Stimulated activated naive B cell treated with anti-CD40 and anti-IgM and Interleukin-4, amounts not matched to agents 10 μg/mL and 1 μg/mL and 100 μg/mL, for 72 hours (primary cell): Measurements from ENCODE around the gene STK10.

Source experiments
- ATAC-seq, 2 donors: fragments of 150-1000 bp; cut with Tn5 transposase; replicated peaks; 2 replicates each; pipeline ENCODE4 v1.10.0; 2021; ENCODE audit warnings: moderate library complexity in 1 of 2
- DNase-seq: peaks from one replicate; pipeline ENCODE4 v3.0.0; 2021
- H3K27ac Mint-ChIP-seq: one replicate; pipeline ENCODE4 v1.8.0; 2022; ENCODE audit warnings: mild to moderate bottlenecking, mixed read lengths
- H3K27me3 Mint-ChIP-seq, 2 donors: one replicate each; pipeline ENCODE4 v1.8.0; 2022; ENCODE audit warnings: mixed read lengths in 2 of 2
- H3K36me3 Mint-ChIP-seq, 2 donors: one replicate each; pipeline ENCODE4 v1.8.0; 2022; ENCODE audit warnings: mixed read lengths in 2 of 2, mild to moderate bottlenecking in 1 of 2
- H3K4me1 Mint-ChIP-seq, 2 donors: one replicate each; pipeline ENCODE4 v1.8.0; 2022; ENCODE audit warnings: mixed read lengths in 2 of 2, mild to moderate bottlenecking in 1 of 2
- H3K4me3 Mint-ChIP-seq, 2 donors: one replicate each; pipeline ENCODE4 v1.8.0; 2022; ENCODE audit warnings: mild to moderate bottlenecking in 2 of 2, mixed read lengths in 2 of 2, moderate library complexity in 1 of 2
- H3K9me3 Mint-ChIP-seq, 2 donors: one replicate each; pipeline ENCODE4 v1.8.0; 2022; ENCODE audit warnings: mixed read lengths in 2 of 2, mild to moderate bottlenecking in 1 of 2

The STK10 gene

GRCh38 chr5:172098046-172098445 lies 90.0 kb downstream of the STK10 start:
- Mint-ChIP-seq H3K4me3 (no peak overlapping the region), H3K4me1 (peaks cover 9 to 28% of the 10 kb centered on the region in 2 donors), H3K27ac (peak overlapping the region; percentile 73), H3K27me3 (no peaks in the 10 kb centered on the region), H3K36me3 (peaks cover 47 to 63% of the 10 kb centered on the region in 2 donors), H3K9me3 (no peaks in the 10 kb centered on the region)
- ATAC-seq, result no peak
- DNase-seq, result no peak

- H3K4me1 Mint-ChIP-seq, result peaks cover 9 to 28% of the 10 kb centered on the region in 2 donors
- ATAC-seq (no peak), DNase-seq (no peak)
- peaks cover 44 to 67% of the 10 kb centered on the region in 2 donors for H3K36me3 Mint-ChIP-seq
- H3K4me3 Mint-ChIP-seq, result no peak overlapping the region
- H3K9me3 Mint-ChIP-seq, result no peaks in the 10 kb centered on the region
- H3K27ac Mint-ChIP-seq, result peak overlapping the region; percentile 65
- no peaks in the 10 kb centered on the region for H3K27me3 Mint-ChIP-seq
Observed at GRCh38 chr5:172097356-172097755, 90.7 kb downstream of the STK10 start.

GRCh38 chr5:172096207-172096940 lies 91.7 kb downstream of the STK10 start:
- no peaks in the 10 kb centered on the region for H3K9me3 Mint-ChIP-seq
- no peak overlapping the region for H3K4me3 Mint-ChIP-seq
- peaks cover 6 to 19% of the 10 kb centered on the region in 2 donors for H3K4me1 Mint-ChIP-seq
- peak overlapping the region; percentile 69 for H3K27ac Mint-ChIP-seq
- ATAC-seq (no peak), DNase-seq (no peak)
- H3K27me3 Mint-ChIP-seq, result no peaks in the 10 kb centered on the region
- peaks cover 35 to 57% of the 10 kb centered on the region in 2 donors for H3K36me3 Mint-ChIP-seq

GRCh38 chr5:172095368-172096206 lies 92.4 kb downstream of the STK10 start:
- DNase-seq (no peak), ATAC-seq (no peak)
- peaks cover 41 to 56% of the 10 kb centered on the region in 2 donors for H3K36me3 Mint-ChIP-seq
- no peaks in the 10 kb centered on the region for H3K27me3 Mint-ChIP-seq
- no peak overlapping the region for H3K4me3 Mint-ChIP-seq
- H3K27ac Mint-ChIP-seq, result no peak overlapping the region
- H3K4me1 Mint-ChIP-seq, result peaks cover 6 to 18% of the 10 kb centered on the region in 2 donors
- no peaks in the 10 kb centered on the region for H3K9me3 Mint-ChIP-seq

GRCh38 chr5:172093965-172094364 lies 94.1 kb downstream of the STK10 start:
- H3K36me3 Mint-ChIP-seq, result peaks cover 50 to 61% of the 10 kb centered on the region in 2 donors
- H3K27me3 Mint-ChIP-seq, result no peaks in the 10 kb centered on the region
- DNase-seq (no peak), ATAC-seq (no peak)
- peaks cover 13 to 15% of the 10 kb centered on the region in 2 donors for H3K4me1 Mint-ChIP-seq
- no peak overlapping the region for H3K4me3 Mint-ChIP-seq
- H3K9me3 Mint-ChIP-seq, result no peaks in the 10 kb centered on the region
- no peak overlapping the region for H3K27ac Mint-ChIP-seq

GRCh38 chr5:172093559-172093958 lies 94.5 kb downstream of the STK10 start:
- H3K27me3 Mint-ChIP-seq, result no peaks in the 10 kb centered on the region
- peaks cover 11 to 12% of the 10 kb centered on the region in 2 donors for H3K4me1 Mint-ChIP-seq
- no peaks in the 10 kb centered on the region for H3K9me3 Mint-ChIP-seq
- H3K27ac Mint-ChIP-seq, result no peak overlapping the region
- peaks cover 48 to 61% of the 10 kb centered on the region in 2 donors for H3K36me3 Mint-ChIP-seq
- DNase-seq, result no peak
- ATAC-seq, result no peak
- H3K4me3 Mint-ChIP-seq, result no peak overlapping the region

GRCh38 chr5:172091956-172092732 lies 95.9 kb downstream of the STK10 start:
- peaks cover 0 to 9% of the 10 kb centered on the region in 2 donors for H3K4me1 Mint-ChIP-seq
- no peak for DNase-seq
- peaks cover 37 to 49% of the 10 kb centered on the region in 2 donors for H3K36me3 Mint-ChIP-seq
- H3K9me3 Mint-ChIP-seq, result no peaks in the 10 kb centered on the region
- no peak for ATAC-seq
- H3K27me3 Mint-ChIP-seq, result no peaks in the 10 kb centered on the region
- H3K27ac Mint-ChIP-seq, result peak overlapping the region; percentile 47
- no peak overlapping the region for H3K4me3 Mint-ChIP-seq

GRCh38 chr5:172090976-172091547 lies 97.0 kb downstream of the STK10 start:
- H3K4me1 Mint-ChIP-seq, result peaks cover 0 to 12% of the 10 kb centered on the region in 2 donors
- H3K36me3 Mint-ChIP-seq, result peaks cover 35 to 45% of the 10 kb centered on the region in 2 donors
- ATAC-seq (no peak), DNase-seq (no peak)
- H3K27me3 Mint-ChIP-seq, result no peaks in the 10 kb centered on the region
- H3K9me3 Mint-ChIP-seq, result no peaks in the 10 kb centered on the region
- H3K27ac Mint-ChIP-seq, result peak overlapping the region; percentile 47
- no peak overlapping the region for H3K4me3 Mint-ChIP-seq

GRCh38 chr5:172089298-172090117 lies 98.5 kb downstream of the STK10 start:
- no peak for DNase-seq

GRCh38 chr5:172088801-172089200 lies 99.2 kb downstream of the STK10 start:
- Mint-ChIP-seq H3K4me1 (peaks cover 0 to 12% of the 10 kb centered on the region in 2 donors), H3K27ac (peak overlapping the region; percentile 83), H3K27me3 (no peaks in the 10 kb centered on the region), H3K9me3 (no peaks in the 10 kb centered on the region), H3K36me3 (peaks cover 37 to 52% of the 10 kb centered on the region in 2 donors), H3K4me3 (no peak overlapping the region)
- DNase-seq, result no peak
- ATAC-seq, result no peak

More at GRCh38 chr5:172089298-172090117, 98.5 kb downstream of the STK10 start:
- H3K27ac Mint-ChIP-seq, result peak overlapping the region; percentile 16
- peak overlapping the region in 1 of 2 donors; percentile 2 for H3K4me3 Mint-ChIP-seq
- H3K36me3 Mint-ChIP-seq, result peaks cover 35 to 48% of the 10 kb centered on the region in 2 donors
- peaks cover 0 to 12% of the 10 kb centered on the region in 2 donors for H3K4me1 Mint-ChIP-seq
- no peak for ATAC-seq
- H3K27me3 Mint-ChIP-seq, result no peaks in the 10 kb centered on the region
- no peaks in the 10 kb centered on the region for H3K9me3 Mint-ChIP-seq

- Mint-ChIP-seq H3K4me1 (peaks cover 0 to 12% of the 10 kb centered on the region in 2 donors), H3K36me3 (peaks cover 44 to 57% of the 10 kb centered on the region in 2 donors), H3K27ac (peak overlapping the region; percentile 37), H3K9me3 (no peaks in the 10 kb centered on the region), H3K27me3 (no peaks in the 10 kb centered on the region), H3K4me3 (no peak overlapping the region)
- peak; percentile 34 to 39 for ATAC-seq
- DNase-seq, result no peak
Observed at GRCh38 chr5:172086194-172086975, 101.6 kb downstream of the STK10 start.

- H3K4me3 Mint-ChIP-seq, result no peak overlapping the region
- H3K27ac Mint-ChIP-seq, result no peak overlapping the region
- ATAC-seq, result no peak
- no peaks in the 10 kb centered on the region for H3K9me3 Mint-ChIP-seq
- peaks cover 0 to 12% of the 10 kb centered on the region in 2 donors for H3K4me1 Mint-ChIP-seq
- no peaks in the 10 kb centered on the region for H3K27me3 Mint-ChIP-seq
- no peak for DNase-seq
- H3K36me3 Mint-ChIP-seq, result peaks cover 38 to 51% of the 10 kb centered on the region in 2 donors
Observed at GRCh38 chr5:172085738-172086137, 102.3 kb downstream of the STK10 start.
